Spinal cord (tissue), 10 donors: Measurements from ENCODE around the gene SLX4IP. TPM values are rescaled to one million over a fixed set of nuclear protein-coding genes. Genes with fewer than 3 reads are reported as not detected.

ENCODE experiments used
- DNase-seq, 6 donors: peaks; one replicate each; pipeline versions ENCODE4 v3.0.0 to v3.0.0-alpha.2; 2013 to 2015; ENCODE audit warnings: low spot score in 6 of 6, low read depth in 4 of 6
- H3K27ac ChIP-seq: one replicate; pipeline ENCODE4 v1.5.1; 2013; ENCODE audit warnings: low read depth, low read length, control low read depth
- H3K27me3 ChIP-seq: one replicate; pipeline ENCODE4 v1.6.1; 2013; ENCODE audit warnings: low read length; ENCODE audit not compliant: control insufficient read depth, insufficient read depth
- H3K36me3 ChIP-seq: one replicate; pipeline ENCODE4 v1.6.1; 2013; ENCODE audit warnings: low read length; ENCODE audit not compliant: control insufficient read depth, insufficient read depth
- H3K4me1 ChIP-seq: one replicate; pipeline ENCODE4 v1.6.1; 2013; ENCODE audit warnings: low read length; ENCODE audit not compliant: control insufficient read depth, insufficient read depth
- H3K4me3 ChIP-seq: one replicate; pipeline ENCODE4 v1.5.1; 2013; ENCODE audit warnings: low read depth, low read length, control low read depth
- H3K9me3 ChIP-seq: one replicate; pipeline ENCODE4 v1.6.1; 2013; ENCODE audit warnings: low read length; ENCODE audit not compliant: control insufficient read depth, insufficient read depth
- WGBS: methylation state at CpG from one replicate; pipeline ENCODE4 v1.1.5; 2013; ENCODE audit warnings: missing lambda C conversion rate; ENCODE audit not compliant: insufficient coverage; 5-methylcytosine and 5-hydroxymethylcytosine counted together
- polyA plus RNA-seq, 2 donors: library from polyadenylated mRNA; unstranded; fragments of 120-200 nt; gene quantifications; one replicate each; pipeline ENCODE4 v1.2.1, GENCODE V29; 2013; ENCODE audit not compliant: insufficient read length in 2 of 2
- total RNA-seq, 2 donors: library from RNA; depleted of rRNA in 1 of 2; stranded (reverse); fragments of 120-200 nt in 1 of 2; fragments of >200 nt in 1 of 2; gene quantifications; one replicate each; pipeline versions ENCODE4 v1.2.3 to v1.2.4, GENCODE V29; 2013 to 2014
- donor health status: healthy.

SLX4IP gene
- total and polyA plus RNA-seq, 4 donors = 7.9 to 10.5 (median 9.7) TPM

- H3K27ac ChIP-seq = no peak overlapping the region
- no peaks in the 10 kb centered on the region for H3K9me3 ChIP-seq
- 58% methylated on average over 3 of the region's 4 CpGs for WGBS
- no peaks in the 10 kb centered on the region for H3K27me3 ChIP-seq
- DNase-seq = no peak
- H3K4me3 ChIP-seq = no peak overlapping the region
- H3K36me3 ChIP-seq = no peaks in the 10 kb centered on the region
- peaks cover 4% of the 10 kb centered on the region for H3K4me1 ChIP-seq
These were observed 101.4 kb downstream of the SLX4IP start for GRCh38 chr20:10536531-10536930.

GRCh38 chr20:10537850-10538480, 102.9 kb downstream of the SLX4IP start:
- no peak overlapping the region for H3K4me3 ChIP-seq
- H3K27me3 ChIP-seq = no peaks in the 10 kb centered on the region
- H3K27ac ChIP-seq = no peak overlapping the region
- H3K4me1 ChIP-seq = peaks cover 4% of the 10 kb centered on the region
- no peaks in the 10 kb centered on the region for H3K9me3 ChIP-seq
- WGBS = 43% methylated on average over 1 of the region's 2 CpGs
- DNase-seq = no peak
- H3K36me3 ChIP-seq = no peaks in the 10 kb centered on the region

- no peak for DNase-seq
- Histone ChIP-seq H3K27ac (no peak overlapping the region), H3K27me3 (no peaks in the 10 kb centered on the region), H3K4me3 (no peak overlapping the region), H3K4me1 (peaks cover 4% of the 10 kb centered on the region), H3K36me3 (no peaks in the 10 kb centered on the region), H3K9me3 (no peaks in the 10 kb centered on the region)
- 0% methylated on average over 1 of the region's 1 CpG for WGBS
These were observed 103.7 kb downstream of the SLX4IP start for GRCh38 chr20:10538768-10539167.

- H3K4me1 ChIP-seq = no peaks in the 10 kb centered on the region
- peak overlapping the region; percentile 51 for H3K27ac ChIP-seq
- no peak overlapping the region for H3K4me3 ChIP-seq
- WGBS = 77% methylated on average over 4 of the region's 7 CpGs
- no peaks in the 10 kb centered on the region for H3K36me3 ChIP-seq
- no peaks in the 10 kb centered on the region for H3K27me3 ChIP-seq
- DNase-seq = no peak
- H3K9me3 ChIP-seq = no peaks in the 10 kb centered on the region
These were observed 104.9 kb downstream of the SLX4IP start for GRCh38 chr20:10539818-10540553.

GRCh38 chr20:10540636-10541493, 105.8 kb downstream of the SLX4IP start:
- Histone ChIP-seq H3K4me1 (no peaks in the 10 kb centered on the region), H3K27ac (peak overlapping the region; percentile 51), H3K9me3 (no peaks in the 10 kb centered on the region), H3K27me3 (no peaks in the 10 kb centered on the region), H3K4me3 (no peak overlapping the region), H3K36me3 (no peaks in the 10 kb centered on the region)
- DNase-seq = no peak
- WGBS = no CpG with 5 or more reads among the region's 4 CpGs

- Histone ChIP-seq H3K9me3 (no peaks in the 10 kb centered on the region), H3K4me1 (no peaks in the 10 kb centered on the region), H3K27ac (no peak overlapping the region), H3K27me3 (no peaks in the 10 kb centered on the region), H3K36me3 (no peaks in the 10 kb centered on the region), H3K4me3 (no peak overlapping the region)
- no peak for DNase-seq
- WGBS = no CpG with 5 or more reads among the region's 2 CpGs
These were observed 106.7 kb downstream of the SLX4IP start for GRCh38 chr20:10541668-10542411.

GRCh38 chr20:10542442-10542841, 107.3 kb downstream of the SLX4IP start:
- 60% methylated on average over 1 of the region's 3 CpGs for WGBS
- DNase-seq = peak in 1 of 6 donors; percentile 58
- Histone ChIP-seq H3K9me3 (no peaks in the 10 kb centered on the region), H3K4me3 (no peak overlapping the region), H3K27me3 (no peaks in the 10 kb centered on the region), H3K27ac (no peak overlapping the region), H3K36me3 (no peaks in the 10 kb centered on the region), H3K4me1 (no peaks in the 10 kb centered on the region)

GRCh38 chr20:10543480-10543879, 108.4 kb downstream of the SLX4IP start:
- no peak overlapping the region for H3K4me3 ChIP-seq
- no peaks in the 10 kb centered on the region for H3K4me1 ChIP-seq
- H3K27me3 ChIP-seq = no peaks in the 10 kb centered on the region
- WGBS = 94% methylated on average over 3 of the region's 3 CpGs
- no peak overlapping the region for H3K27ac ChIP-seq
- H3K9me3 ChIP-seq = no peaks in the 10 kb centered on the region
- no peak for DNase-seq
- no peaks in the 10 kb centered on the region for H3K36me3 ChIP-seq
